H1 (cell line): ENCODE results near the gene SYVN1. TPM values are rescaled to one million over a fixed set of nuclear protein-coding genes. Genes with fewer than 3 reads are reported as not detected.
"Not testable (repeated sequence)": the region's sequence is repeated elsewhere in the genome, so short reads cannot be mapped to it uniquely, and the experiment has no call there.

Experiments
- CTCF ChIA-PET: fragments of 300-600 bp; sonication (Branson Sonifier 250); formaldehyde crosslinking; loops from one replicate; lab custom pipeline; 2021; ENCODE audit not compliant: partially characterized antibody; lab: Charles Lee
- POLR2A ChIA-PET: fragments of 300-600 bp; sonication (Branson Sonifier 250); formaldehyde crosslinking; loops from one replicate; lab custom pipeline; 2021; ENCODE audit warnings: inconsistent platforms; ENCODE audit not compliant: partially characterized antibody; lab: Charles Lee
- DNase-seq, 2 experiments: peaks; one replicate each; pipeline versions ENCODE4 v3.0.0 to v3.0.0-alpha.2; 2010 to 2022; ENCODE audit warnings: low spot score in 2 of 2, low read depth in 1 of 2, mixed read lengths in 1 of 2
- FAIRE-seq: peaks from 2 replicates; lab custom pipeline; 2011; peaks lifted over from hg19 to GRCh38; lab: Jason Lieb, UNC
- H2AFZ ChIP-seq: 2 replicates; pipeline ENCODE4 v1.8.1; 2012; ENCODE audit warnings: low read length, inconsistent platforms
- H2AK5ac ChIP-seq: 2 replicates; pipeline ENCODE4 v1.6.1; 2013; ENCODE audit warnings: low read depth, low read length
- H2BK120ac ChIP-seq: replicated peaks from 2 replicates; pipeline ENCODE3; 2013; ENCODE audit warnings: low read depth, low read length, inconsistent platforms
- H2BK12ac ChIP-seq: 2 replicates; pipeline ENCODE4 v1.6.1; 2013; ENCODE audit warnings: low read depth, low read length
- H2BK15ac ChIP-seq: 2 replicates; pipeline ENCODE4 v1.6.1; 2013; ENCODE audit warnings: low read length
- H2BK20ac ChIP-seq: 2 replicates; pipeline ENCODE4 v1.6.1; 2013; ENCODE audit warnings: low read length
- H2BK5ac ChIP-seq: 2 replicates; pipeline ENCODE4 v1.6.1; 2013; ENCODE audit warnings: low read depth, low read length
- H3K14ac ChIP-seq: 2 replicates; pipeline ENCODE4 v1.6.1; 2013; ENCODE audit warnings: inconsistent platforms; ENCODE audit not compliant: insufficient read length
- H3K18ac ChIP-seq: 2 replicates; pipeline ENCODE4 v1.6.1; 2013; ENCODE audit warnings: low read length; ENCODE audit errors: extremely low read depth
- H3K23ac ChIP-seq: 2 replicates; pipeline ENCODE4 v1.6.1; 2013; ENCODE audit warnings: inconsistent platforms; ENCODE audit not compliant: insufficient read length
- H3K23me2 ChIP-seq: 2 replicates; pipeline ENCODE4 v1.6.1; 2013; ENCODE audit warnings: low read depth, low read length
- H3K27ac ChIP-seq: 2 replicates; pipeline ENCODE4 v1.6.1; 2011; ENCODE audit warnings: low read depth, low read length, inconsistent platforms
- H3K27me3 ChIP-seq, 4 experiments: replicated peaks in 1 of 4; 1 replicate in 1 of 4; 2 replicates in 3 of 4; pipeline versions ENCODE4 v1.6.1 to v1.8.1; 2011 to 2013; ENCODE audit warnings: low read length in 3 of 4, mild to moderate bottlenecking in 3 of 4, inconsistent platforms in 2 of 4, mixed read lengths in 2 of 4, moderate library complexity in 1 of 4; ENCODE audit not compliant: control insufficient read depth in 3 of 4, insufficient read depth in 3 of 4; ENCODE audit errors: extremely low read depth in 1 of 4
- H3K36me3 ChIP-seq, 4 experiments: 2 replicates each; pipeline versions ENCODE4 v1.6.1 to v1.8.1; 2011 to 2013; ENCODE audit warnings: mild to moderate bottlenecking in 4 of 4, low read length in 3 of 4, moderate library complexity in 2 of 4, control low read depth in 1 of 4, inconsistent platforms in 1 of 4; ENCODE audit not compliant: insufficient read depth in 4 of 4, control insufficient read depth in 2 of 4
- H3K4ac ChIP-seq: replicated peaks from 2 replicates; pipeline ENCODE3; 2013; ENCODE audit warnings: low read length, low read depth, mixed read lengths, inconsistent platforms; ENCODE audit not compliant: insufficient read length
- H3K4me1 ChIP-seq, 4 experiments: replicated peaks in 1 of 4; 1 replicate in 1 of 4; 2 replicates in 3 of 4; pipeline versions ENCODE4 v1.6.1 to v1.8.1; 2011 to 2013; ENCODE audit warnings: low read length in 3 of 4, inconsistent platforms in 2 of 4, mixed read lengths in 1 of 4; ENCODE audit not compliant: insufficient read depth in 4 of 4, control insufficient read depth in 3 of 4
- H3K4me2 ChIP-seq, 2 experiments: 2 replicates each; pipeline versions ENCODE4 v1.6.1 to v1.8.1; 2011 to 2013; ENCODE audit warnings: low read depth in 2 of 2, low read length in 2 of 2, control low read depth in 1 of 2, inconsistent platforms in 1 of 2, mild to moderate bottlenecking in 1 of 2; ENCODE audit not compliant: insufficient read depth in 1 of 2
- H3K4me3 ChIP-seq, 4 experiments: fragments of 200-600, 300-600 bp in 1 of 4; sonication (generic), shearing (Covaris generic), sonication (Bioruptor Twin) in 1 of 4; 2 replicates each; pipeline versions ENCODE4 v1.5.1 to v1.8.1; 2011 to 2016; ENCODE audit warnings: low read length in 4 of 4, low read depth in 3 of 4, control low read depth in 2 of 4, inconsistent platforms in 2 of 4, mild to moderate bottlenecking in 2 of 4, mixed read lengths in 1 of 4, moderate library complexity in 1 of 4; ENCODE audit not compliant: insufficient read depth in 2 of 4; ENCODE audit errors: extremely low read depth in 1 of 4
- H3K56ac ChIP-seq: replicated peaks from 2 replicates; pipeline ENCODE3; 2013; ENCODE audit warnings: low read depth, mild to moderate bottlenecking, mixed read lengths, low read length, inconsistent platforms; ENCODE audit not compliant: insufficient read length
- H3K79me1 ChIP-seq: 2 replicates; pipeline ENCODE4 v1.6.1; 2013; ENCODE audit warnings: low read depth, low read length, control low read depth
- H3K79me2 ChIP-seq, 2 experiments: 2 replicates each; pipeline versions ENCODE4 v1.6.1 to v1.8.1; 2012 to 2013; ENCODE audit warnings: low read length in 2 of 2, mild to moderate bottlenecking in 2 of 2, inconsistent platforms in 1 of 2; ENCODE audit not compliant: insufficient read depth in 2 of 2, control insufficient read depth in 1 of 2
- H3K9ac ChIP-seq, 4 experiments: replicated peaks in 1 of 4; 1 replicate in 1 of 4; 2 replicates in 3 of 4; pipeline versions ENCODE4 v1.6.1 to v1.8.1; 2011 to 2013; ENCODE audit warnings: low read depth in 3 of 4, low read length in 3 of 4, control low read depth in 2 of 4, mild to moderate bottlenecking in 2 of 4, moderate library complexity in 2 of 4, inconsistent platforms in 1 of 4; ENCODE audit errors: extremely low read depth in 1 of 4
- H3K9me3 ChIP-seq, 2 experiments: 2 replicates each; pipeline versions ENCODE4 v1.6.1 to v1.8.1; 2012 to 2013; ENCODE audit warnings: mild to moderate bottlenecking in 2 of 2, moderate library complexity in 2 of 2, control low read depth in 1 of 2, inconsistent platforms in 1 of 2, low read depth in 1 of 2, low read length in 1 of 2, mixed read lengths in 1 of 2; ENCODE audit not compliant: insufficient read depth in 2 of 2
- H4K20me1 ChIP-seq, 2 experiments: replicated peaks in 1 of 2; 2 replicates each; pipeline versions ENCODE3 to v1.8.1; 2011 to 2013; ENCODE audit warnings: inconsistent platforms in 2 of 2, low read length in 2 of 2, mild to moderate bottlenecking in 1 of 2; ENCODE audit not compliant: insufficient read depth in 2 of 2, control insufficient read depth in 1 of 2
- H4K5ac ChIP-seq: 2 replicates; pipeline ENCODE4 v1.6.1; 2013; ENCODE audit warnings: low read length, low read depth, mixed read lengths, inconsistent platforms; ENCODE audit not compliant: insufficient read length
- H4K8ac ChIP-seq: 2 replicates; pipeline ENCODE4 v1.8.0; 2013; ENCODE audit warnings: mild to moderate bottlenecking, moderate library complexity, low read length, inconsistent platforms; ENCODE audit not compliant: insufficient read depth; ENCODE audit errors: extremely low read depth
- H4K91ac ChIP-seq: replicated peaks from 2 replicates; pipeline ENCODE3; 2013; ENCODE audit warnings: low read length, mixed read lengths, inconsistent platforms; ENCODE audit not compliant: insufficient read length
- WGBS, 2 experiments: shearing (Covaris generic) in 1 of 2; methylation state at CpG; one replicate each; pipeline versions ENCODE4 v1.1.6 to v1.1.7; 2013 to 2015; ENCODE audit warnings: low lambda C conversion rate in 2 of 2, mixed read lengths in 2 of 2, inconsistent platforms in 1 of 2, low coverage in 1 of 2, missing lambda C conversion rate in 1 of 2; ENCODE audit not compliant: insufficient replicate concordance in 2 of 2, insufficient coverage in 1 of 2, insufficient read length in 1 of 2; ENCODE audit errors: extremely low coverage in 1 of 2, missing lambda C conversion rate in 1 of 2; 5-methylcytosine and 5-hydroxymethylcytosine counted together
- polyA plus RNA-seq, 7 experiments: library from polyadenylated mRNA; depleted of rRNA in 3 of 7; stranded (reverse) in 5 of 7; unstranded in 2 of 7; fragments of >200 nt in 5 of 7; fragments of 200-250 nt in 2 of 7; gene quantifications; 1 replicate in 5 of 7; 2 replicates in 1 of 7; 4 replicates in 1 of 7; pipeline versions ENCODE4 v1.2.1 to v1.2.3, GENCODE V29; 2011 to 2013; ENCODE audit warnings: missing spikeins in 2 of 7, mixed read lengths in 2 of 7
- total RNA-seq: library from RNA; stranded (reverse); fragmentation: NEBNext Ultra II Directional; extraction: Animal tissue kit (Norgen Biotek cat#: 25700); gene quantifications from 2 replicates; pipeline ENCODE4 v1.2.1, GENCODE V29; 2021

Gene SYVN1
- total and polyA plus RNA-seq, 2 of the 8 experiments (the other 6 are each of a cell fraction or from before 2014, with no cell fraction given) = 27.8 to 29.4 TPM

DNA sequence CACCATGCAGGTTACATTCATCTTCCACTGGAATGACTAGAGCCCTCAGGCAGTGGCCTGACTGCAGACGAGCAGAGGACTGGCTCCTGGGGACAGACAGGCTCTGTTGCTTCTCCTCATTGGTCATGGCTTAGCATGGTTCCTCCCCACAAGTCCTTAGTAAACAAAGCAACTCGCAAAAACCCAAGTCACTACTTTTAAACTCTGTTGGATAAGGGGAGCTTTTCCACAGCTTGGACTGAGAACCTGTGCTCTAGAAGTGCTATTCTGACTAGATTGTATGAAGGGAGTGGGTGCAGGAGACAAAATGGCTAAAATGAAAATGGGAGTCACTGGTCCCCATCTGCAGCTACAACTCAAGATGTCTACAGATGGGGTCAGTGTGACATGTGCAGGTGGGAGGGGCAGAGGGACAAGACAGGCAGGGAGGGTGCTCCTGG, 40.3 kb upstream of the SYVN1 start:
- not testable (repeated sequence) for H3K56ac ChIP-seq, H3K4ac ChIP-seq, H4K20me1 ChIP-seq, H3K4me1 ChIP-seq, H2BK120ac ChIP-seq, H2BK15ac ChIP-seq, H3K27ac ChIP-seq, H3K79me2 ChIP-seq, H3K9me3 ChIP-seq, H4K91ac ChIP-seq, H2AFZ ChIP-seq, H3K79me1 ChIP-seq, H3K4me2 ChIP-seq, H2BK12ac ChIP-seq, H3K14ac ChIP-seq, H2BK5ac ChIP-seq, H3K18ac ChIP-seq, DNase-seq, H4K5ac ChIP-seq, H4K8ac ChIP-seq, H3K4me3 ChIP-seq, H3K23ac ChIP-seq, H2BK20ac ChIP-seq, H2AK5ac ChIP-seq, FAIRE-seq, H3K9ac ChIP-seq, H3K27me3 ChIP-seq, H3K36me3 ChIP-seq, H3K23me2 ChIP-seq
- WGBS, 2 experiments = 71% methylated on average over 2 of the region's 2 CpGs; no CpG with 5 or more reads in 1 of the 2 experiments
- CTCF ChIA-PET = interaction anchor here (0.9 kb wide), 1 partner anchor 50 kb away, joined by 4 read pairs; no protein-coding TSS in a partner anchor
- POLR2A ChIA-PET = interaction anchor here (1.1 to 2.6 kb wide), 4 partner anchors 10 to 78 kb away, joined by 3 to 7 read pairs (median 4); partner anchors contain the start of gene VPS51
